WTC11 (cell line): ENCODE results near the gene SDK2. TPM values are rescaled to one million over a fixed set of nuclear protein-coding genes. Genes with fewer than 3 reads are reported as not detected.
"Not testable (repeated sequence)": the region's sequence is repeated elsewhere in the genome, so short reads cannot be mapped to it uniquely, and the experiment has no call there.

Source experiments
- ATAC-seq: fragments of 200-7000 bp; cut with Tn5 transposase; 2 replicates; pipeline ENCODE4 v1.10.0; 2021; ENCODE audit warnings: mild to moderate bottlenecking, moderate library complexity
- CTCF ChIA-PET: fragments of 300-600 bp; sonication (Branson Sonifier 250); formaldehyde crosslinking; loops from one replicate; lab custom pipeline; 2021; ENCODE audit warnings: antibody characterized with exemption; lab: Charles Lee
- POLR2A ChIA-PET: fragments of 350-600 bp; sonication (Branson Sonifier 250); formaldehyde crosslinking; loops from one replicate; lab custom pipeline; 2021; ENCODE audit warnings: antibody characterized with exemption; lab: Charles Lee
- DNase-seq: peaks from one replicate; pipeline ENCODE4 v3.0.0; 2021; ENCODE audit warnings: low spot score
- H3K27ac Mint-ChIP-seq: 2 replicates; pipeline ENCODE4 v1.8.0; 2021; ENCODE audit warnings: mixed read lengths
- H3K27me3 Mint-ChIP-seq: 2 replicates; pipeline ENCODE4 v1.8.0; 2021; ENCODE audit warnings: low read depth, mild to moderate bottlenecking, moderate library complexity, mixed read lengths
- H3K36me3 Mint-ChIP-seq: 2 replicates; pipeline ENCODE4 v1.8.0; 2021; ENCODE audit warnings: mixed read lengths
- H3K4me1 Mint-ChIP-seq: 2 replicates; pipeline ENCODE4 v1.8.0; 2022; ENCODE audit warnings: mixed read lengths
- H3K4me3 Mint-ChIP-seq: 2 replicates; pipeline ENCODE4 v1.8.0; 2021; ENCODE audit warnings: mild to moderate bottlenecking, moderate library complexity, mixed read lengths
- H3K9me3 Mint-ChIP-seq: 2 replicates; pipeline ENCODE4 v1.8.0; 2021; ENCODE audit warnings: mixed read lengths
- EMX1 ChIP-seq: fragments of 250-450 bp; sonication (Bioruptor Pico); IDR thresholded peaks from 2 replicates; pipeline ENCODE4 v1.8.0; 2021; ENCODE audit warnings: mild to moderate bottlenecking
- ETV6 ChIP-seq: sonication (generic); formaldehyde crosslinking; IDR thresholded peaks from 2 replicates; pipeline ENCODE4 v1.8.1; 2022; ENCODE audit warnings: mild to moderate bottlenecking, missing genetic modification reagents
- NFE2L1 ChIP-seq: sonication (generic); formaldehyde crosslinking; IDR thresholded peaks from 2 replicates; pipeline ENCODE4 v1.8.1; 2023; ENCODE audit warnings: missing genetic modification reagents
- TEAD1 ChIP-seq: sonication (generic); formaldehyde crosslinking; IDR thresholded peaks from 2 replicates; pipeline ENCODE4 v1.8.0; 2022; ENCODE audit warnings: mild to moderate bottlenecking, missing genetic modification reagents
- ZBTB21 ChIP-seq: sonication (generic); formaldehyde crosslinking; IDR thresholded peaks from 2 replicates; pipeline ENCODE4 v1.8.1; 2023; ENCODE audit warnings: mild to moderate bottlenecking, missing genetic modification reagents, borderline replicate concordance
- ZNF263 ChIP-seq: sonication (generic); formaldehyde crosslinking; IDR thresholded peaks from 2 replicates; pipeline ENCODE4 v1.8.1; 2022; ENCODE audit warnings: low read depth, mild to moderate bottlenecking, moderate library complexity, missing genetic modification reagents
- ZNF317 ChIP-seq: sonication (generic); formaldehyde crosslinking; IDR thresholded peaks from 2 replicates; pipeline ENCODE4 v1.8.1; 2023; ENCODE audit warnings: low read depth, mild to moderate bottlenecking, moderate library complexity, missing genetic modification reagents, borderline replicate concordance
- total RNA-seq: library from RNA; stranded (reverse); gene quantifications from 3 replicates; pipeline ENCODE4 v1.2.3, GENCODE V29; 2021
- TF ChIP-seq, protein P1 (sequence below): sonication (generic); formaldehyde crosslinking; IDR thresholded peaks from 2 replicates; pipeline ENCODE4 v1.8.0; 2022; ENCODE audit warnings: mild to moderate bottlenecking, missing genetic modification reagents
- TF ChIP-seq, protein P2 (sequence below): sonication (generic); formaldehyde crosslinking; IDR thresholded peaks from 2 replicates; pipeline ENCODE4 v1.8.1; 2023; ENCODE audit warnings: mild to moderate bottlenecking, missing genetic modification reagents
- TF ChIP-seq, protein P3 (sequence below): sonication (generic); formaldehyde crosslinking; IDR thresholded peaks from 2 replicates; pipeline ENCODE4 v1.8.1; 2023; ENCODE audit warnings: mild to moderate bottlenecking, moderate library complexity, missing genetic modification reagents
- TF ChIP-seq, protein P4 (sequence below): fragments of 250-450 bp; sonication (Bioruptor Pico); IDR thresholded peaks from 2 replicates; pipeline ENCODE4 v1.9.0; 2021; ENCODE audit warnings: mild to moderate bottlenecking
- TF ChIP-seq, protein P5 (sequence below): sonication (generic); formaldehyde crosslinking; IDR thresholded peaks from 2 replicates; pipeline ENCODE4 v1.8.1; 2023; ENCODE audit warnings: mild to moderate bottlenecking, missing genetic modification reagents, borderline replicate concordance

Gene SDK2
- total RNA-seq, 1 experiment from 2014 or later, result 14.8 TPM

DNA sequence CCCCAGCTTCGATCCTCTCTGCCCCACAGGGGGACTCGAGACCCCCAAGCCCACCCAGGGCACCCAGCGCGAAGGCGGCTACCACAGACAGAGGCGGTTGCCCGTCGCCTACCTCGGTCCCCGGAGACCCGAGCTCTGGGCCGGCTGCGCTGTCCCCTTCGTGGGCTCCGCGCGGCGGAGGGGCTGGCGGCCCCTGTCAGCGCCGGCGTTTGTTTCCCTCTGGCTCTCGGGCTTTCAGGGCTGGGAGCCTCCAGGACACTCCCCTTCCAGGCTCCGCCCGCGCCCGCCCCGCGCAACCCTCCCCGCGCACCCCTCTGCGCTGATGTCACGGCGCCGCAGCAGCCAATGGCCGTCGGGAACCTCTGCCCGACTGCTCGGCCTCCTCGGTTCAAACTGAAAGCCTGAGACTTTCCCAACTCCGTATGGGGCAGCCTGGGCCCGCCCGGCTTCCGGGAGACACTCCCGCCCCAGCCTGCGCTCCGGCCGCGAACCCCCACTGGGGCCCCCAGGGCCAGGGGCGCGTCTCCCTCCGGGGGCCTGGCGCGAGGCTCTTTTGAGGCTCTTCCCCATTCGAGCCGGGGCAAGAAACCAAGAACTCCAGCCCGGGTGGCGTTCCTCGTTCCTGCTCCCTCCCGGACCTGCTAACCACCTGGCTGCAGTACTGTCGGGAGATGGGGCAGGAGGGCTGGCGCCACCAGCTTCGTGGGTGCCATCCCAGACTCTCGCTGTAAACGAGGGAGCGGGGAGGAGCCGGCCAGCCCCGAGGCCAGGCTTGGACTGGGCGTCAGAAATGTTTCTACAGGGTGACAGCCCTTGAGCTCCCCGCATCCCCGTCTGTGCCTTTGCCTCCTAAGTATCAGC, 332.2 kb downstream of the SDK2 start, which contains the start of gene CDC42EP4 (continued):
- TF ChIP-seq ZNF263 (CRISPR knock-in tag), result no peak
- 0 out of 2 replicates have a peak, but pooled peaks have one; percentile 36 for TF ChIP-seq ZBTB21 (CRISPR knock-in tag)
- no peak for TF ChIP-seq ZNF317 (CRISPR knock-in tag)

DNA sequence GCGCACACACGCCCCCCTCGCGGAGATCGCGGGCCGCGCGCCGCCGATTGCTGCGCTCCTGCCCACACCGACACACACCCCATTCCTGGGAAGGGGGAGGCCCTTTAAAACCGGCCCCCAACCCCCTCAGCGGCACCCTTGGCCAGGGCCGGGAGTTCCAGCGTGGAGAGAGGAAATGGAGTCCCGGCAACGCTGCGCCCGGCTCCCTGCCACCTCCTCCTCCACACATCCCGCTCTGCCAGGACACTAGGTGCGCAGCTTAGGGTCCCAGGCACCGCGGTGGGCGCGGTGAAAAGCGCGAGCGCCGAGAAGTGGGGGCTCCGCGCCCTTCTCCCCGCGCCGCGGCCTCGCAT, 332.8 kb downstream of the SDK2 start:
- Mint-ChIP-seq H3K36me3 (no peaks in the 10 kb centered on the region), H3K9me3 (no peaks in the 10 kb centered on the region), H3K27me3 (peaks cover 14% of the 10 kb centered on the region), H3K27ac (no peak overlapping the region), H3K4me1 (peaks cover 35% of the 10 kb centered on the region), H3K4me3 (peak overlapping the region; percentile 87)
- ChIA-PET POLR2A (interaction anchor here (0.7 to 5.3 kb wide), 9 partner anchors 11 to 110 kb away, joined by 3 to 55 read pairs (median 5); a partner anchor contains a TSS), CTCF (interaction anchor here (0.7 to 7.7 kb wide), 23 partner anchors 9 to 584 kb away, joined by 3 to 88 read pairs (median 4); partner anchors contain the start of gene COG1)
- DNase-seq (no peak), ATAC-seq (peak; percentile 3)
- TF ChIP-seq, protein P1, sequence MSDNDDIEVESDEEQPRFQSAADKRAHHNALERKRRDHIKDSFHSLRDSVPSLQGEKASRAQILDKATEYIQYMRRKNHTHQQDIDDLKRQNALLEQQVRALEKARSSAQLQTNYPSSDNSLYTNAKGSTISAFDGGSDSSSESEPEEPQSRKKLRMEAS, result no peak
- TF ChIP-seq EMX1 (no peak), TEAD1 (CRISPR knock-in tag) (no peak), ETV6 (CRISPR knock-in tag) (no peak)
- TF ChIP-seq, protein P2, sequence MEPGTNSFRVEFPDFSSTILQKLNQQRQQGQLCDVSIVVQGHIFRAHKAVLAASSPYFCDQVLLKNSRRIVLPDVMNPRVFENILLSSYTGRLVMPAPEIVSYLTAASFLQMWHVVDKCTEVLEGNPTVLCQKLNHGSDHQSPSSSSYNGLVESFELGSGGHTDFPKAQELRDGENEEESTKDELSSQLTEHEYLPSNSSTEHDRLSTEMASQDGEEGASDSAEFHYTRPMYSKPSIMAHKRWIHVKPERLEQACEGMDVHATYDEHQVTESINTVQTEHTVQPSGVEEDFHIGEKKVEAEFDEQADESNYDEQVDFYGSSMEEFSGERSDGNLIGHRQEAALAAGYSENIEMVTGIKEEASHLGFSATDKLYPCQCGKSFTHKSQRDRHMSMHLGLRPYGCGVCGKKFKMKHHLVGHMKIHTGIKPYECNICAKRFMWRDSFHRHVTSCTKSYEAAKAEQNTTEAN (CRISPR knock-in tag), result 0 out of 2 replicates have a peak, but pooled peaks have one; percentile 0
- TF ChIP-seq, protein P3, sequence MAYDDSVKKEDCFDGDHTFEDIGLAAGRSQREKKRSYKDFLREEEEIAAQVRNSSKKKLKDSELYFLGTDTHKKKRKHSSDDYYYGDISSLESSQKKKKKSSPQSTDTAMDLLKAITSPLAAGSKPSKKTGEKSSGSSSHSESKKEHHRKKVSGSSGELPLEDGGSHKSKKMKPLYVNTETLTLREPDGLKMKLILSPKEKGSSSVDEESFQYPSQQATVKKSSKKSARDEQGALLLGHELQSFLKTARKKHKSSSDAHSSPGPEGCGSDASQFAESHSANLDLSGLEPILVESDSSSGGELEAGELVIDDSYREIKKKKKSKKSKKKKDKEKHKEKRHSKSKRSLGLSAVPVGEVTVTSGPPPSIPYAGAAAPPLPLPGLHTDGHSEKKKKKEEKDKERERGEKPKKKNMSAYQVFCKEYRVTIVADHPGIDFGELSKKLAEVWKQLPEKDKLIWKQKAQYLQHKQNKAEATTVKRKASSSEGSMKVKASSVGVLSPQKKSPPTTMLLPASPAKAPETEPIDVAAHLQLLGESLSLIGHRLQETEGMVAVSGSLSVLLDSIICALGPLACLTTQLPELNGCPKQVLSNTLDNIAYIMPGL (CRISPR knock-in tag), result no peak
- TF ChIP-seq, protein P4, sequence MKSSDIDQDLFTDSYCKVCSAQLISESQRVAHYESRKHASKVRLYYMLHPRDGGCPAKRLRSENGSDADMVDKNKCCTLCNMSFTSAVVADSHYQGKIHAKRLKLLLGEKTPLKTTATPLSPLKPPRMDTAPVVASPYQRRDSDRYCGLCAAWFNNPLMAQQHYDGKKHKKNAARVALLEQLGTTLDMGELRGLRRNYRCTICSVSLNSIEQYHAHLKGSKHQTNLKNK (CRISPR knock-in tag), result no peak
- TF ChIP-seq, protein P5, sequence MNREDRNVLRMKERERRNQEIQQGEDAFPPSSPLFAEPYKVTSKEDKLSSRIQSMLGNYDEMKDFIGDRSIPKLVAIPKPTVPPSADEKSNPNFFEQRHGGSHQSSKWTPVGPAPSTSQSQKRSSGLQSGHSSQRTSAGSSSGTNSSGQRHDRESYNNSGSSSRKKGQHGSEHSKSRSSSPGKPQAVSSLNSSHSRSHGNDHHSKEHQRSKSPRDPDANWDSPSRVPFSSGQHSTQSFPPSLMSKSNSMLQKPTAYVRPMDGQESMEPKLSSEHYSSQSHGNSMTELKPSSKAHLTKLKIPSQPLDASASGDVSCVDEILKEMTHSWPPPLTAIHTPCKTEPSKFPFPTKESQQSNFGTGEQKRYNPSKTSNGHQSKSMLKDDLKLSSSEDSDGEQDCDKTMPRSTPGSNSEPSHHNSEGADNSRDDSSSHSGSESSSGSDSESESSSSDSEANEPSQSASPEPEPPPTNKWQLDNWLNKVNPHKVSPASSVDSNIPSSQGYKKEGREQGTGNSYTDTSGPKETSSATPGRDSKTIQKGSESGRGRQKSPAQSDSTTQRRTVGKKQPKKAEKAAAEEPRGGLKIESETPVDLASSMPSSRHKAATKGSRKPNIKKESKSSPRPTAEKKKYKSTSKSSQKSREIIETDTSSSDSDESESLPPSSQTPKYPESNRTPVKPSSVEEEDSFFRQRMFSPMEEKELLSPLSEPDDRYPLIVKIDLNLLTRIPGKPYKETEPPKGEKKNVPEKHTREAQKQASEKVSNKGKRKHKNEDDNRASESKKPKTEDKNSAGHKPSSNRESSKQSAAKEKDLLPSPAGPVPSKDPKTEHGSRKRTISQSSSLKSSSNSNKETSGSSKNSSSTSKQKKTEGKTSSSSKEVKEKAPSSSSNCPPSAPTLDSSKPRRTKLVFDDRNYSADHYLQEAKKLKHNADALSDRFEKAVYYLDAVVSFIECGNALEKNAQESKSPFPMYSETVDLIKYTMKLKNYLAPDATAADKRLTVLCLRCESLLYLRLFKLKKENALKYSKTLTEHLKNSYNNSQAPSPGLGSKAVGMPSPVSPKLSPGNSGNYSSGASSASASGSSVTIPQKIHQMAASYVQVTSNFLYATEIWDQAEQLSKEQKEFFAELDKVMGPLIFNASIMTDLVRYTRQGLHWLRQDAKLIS, result no peak

DNA sequence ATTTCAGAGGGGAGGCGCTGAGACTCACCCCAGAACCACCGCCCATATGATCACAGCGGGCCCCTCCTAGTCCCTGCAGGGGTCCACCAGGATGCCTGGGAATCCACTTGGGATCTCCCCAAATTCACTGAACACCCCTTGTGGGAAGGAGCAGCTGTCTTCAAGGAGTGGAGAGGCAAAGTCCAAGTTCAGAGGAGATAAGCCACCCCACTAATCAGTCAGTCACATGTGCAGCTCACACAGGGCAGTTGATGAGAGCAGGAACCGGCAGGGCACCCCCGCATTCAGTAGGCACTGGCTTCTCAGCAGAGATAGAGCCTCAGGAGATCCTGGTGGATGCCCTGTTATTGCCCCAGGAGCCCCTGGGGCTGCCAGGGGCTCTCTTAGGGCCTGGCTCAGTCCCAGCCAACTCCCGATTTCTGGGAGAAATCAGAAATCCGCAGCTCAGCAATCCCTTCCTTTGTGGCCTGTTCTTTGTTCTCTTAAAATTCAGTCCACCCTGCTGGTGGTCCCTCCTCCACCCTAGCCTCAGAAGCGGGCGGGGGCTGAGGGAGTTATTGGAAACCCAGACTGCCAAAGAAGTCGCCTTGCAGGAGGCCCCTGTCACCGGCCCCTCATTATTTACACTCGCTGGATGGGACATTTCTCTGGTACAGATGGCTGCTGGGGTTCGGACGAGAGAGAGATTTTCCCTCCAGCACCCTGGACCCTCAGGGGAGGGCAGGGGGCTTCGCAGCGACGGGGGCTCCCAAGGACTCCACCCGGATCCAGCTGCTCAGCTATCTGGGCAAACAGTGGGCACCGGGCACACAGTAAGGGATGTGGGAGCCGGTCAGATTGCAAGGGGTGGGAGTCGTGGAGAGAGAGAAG, 334.3 kb downstream of the SDK2 start:
- peaks cover 43% of the 10 kb centered on the region for H3K4me1 Mint-ChIP-seq
- peak overlapping the region; percentile 87 for H3K4me3 Mint-ChIP-seq
- H3K9me3 Mint-ChIP-seq, result no peaks in the 10 kb centered on the region
- peaks cover 12% of the 10 kb centered on the region for H3K27me3 Mint-ChIP-seq
- POLR2A ChIA-PET, result interaction anchor here (0.8 to 5.3 kb wide), 7 partner anchors 13 to 109 kb away, joined by 3 to 55 read pairs (median 5); no protein-coding TSS in a partner anchor
- TF ChIP-seq, protein P1, result 0 out of 2 replicates have a peak, but pooled peaks have one; percentile 9
- TF ChIP-seq NFE2L1 (CRISPR knock-in tag), result no peak
- DNase-seq, result no peak
- H3K36me3 Mint-ChIP-seq, result no peaks in the 10 kb centered on the region
- H3K27ac Mint-ChIP-seq, result peak overlapping the region; percentile 70
- ATAC-seq, result no peak
- CTCF ChIA-PET, result interaction anchor here (0.7 to 7.7 kb wide), 18 partner anchors 8 to 324 kb away, joined by 3 to 88 read pairs (median 6); partner anchors contain the start of gene COG1

DNA sequence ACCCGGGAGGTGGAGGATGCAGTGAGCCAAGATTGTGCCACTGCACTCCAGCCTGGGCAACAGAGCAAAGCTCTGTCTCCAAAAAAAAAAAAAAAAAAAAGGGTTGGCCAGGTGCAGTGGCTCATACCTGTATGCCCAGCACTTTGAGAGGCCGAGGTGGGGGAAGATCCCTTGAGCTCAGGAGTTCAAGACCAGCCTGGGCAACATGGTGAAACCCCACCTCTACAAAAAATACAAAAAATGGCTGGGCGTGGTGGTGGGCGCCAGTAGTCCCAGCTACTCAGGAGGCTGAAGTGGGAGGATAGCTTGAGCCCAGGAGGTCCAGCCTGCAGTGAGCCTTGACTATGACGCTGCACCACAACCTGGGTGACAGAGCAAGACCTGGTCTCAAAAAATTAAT, 335.3 kb downstream of the SDK2 start:
- H3K36me3 Mint-ChIP-seq, H3K27ac Mint-ChIP-seq, H3K9me3 Mint-ChIP-seq, H3K27me3 Mint-ChIP-seq, DNase-seq, H3K4me3 Mint-ChIP-seq, ATAC-seq: not testable (repeated sequence)
- H3K4me1 Mint-ChIP-seq, result peaks cover 43% of the 10 kb centered on the region
- POLR2A ChIA-PET, result interaction anchor here (5.3 kb wide), 1 partner anchor 33 kb away, joined by 55 read pairs; no protein-coding TSS in a partner anchor
- CTCF ChIA-PET, result interaction anchor here (1.0 to 7.7 kb wide), 3 partner anchors 39 to 61 kb away, joined by 3 to 88 read pairs (median 17); no protein-coding TSS in a partner anchor
